ENCODE results near the gene AFF1. TPM values are rescaled to one million over a fixed set of nuclear protein-coding genes. Genes with fewer than 3 reads are reported as not detected.

The AFF1 gene
- total and polyA plus RNA-seq, 7 experiments from 2014 or later, result 20.8 to 88.6 (median 66.8) TPM

- intact Hi-C loops (cut with micrococcal nuclease), result no loop called here
- Histone ChIP-seq H3K36me3 (ENCODE audit: control insufficient read depth in 2 of 3, insufficient read depth in 3 of 3, low read length in 3 of 3) (peaks cover 0 to 58% (median 7%) of the 10 kb centered on the region in 3 experiments), H3K27ac (ENCODE audit: low read depth, low read length) (no peak overlapping the region), H3K4me1 (ENCODE audit: control insufficient read depth in 2 of 2, insufficient read depth in 2 of 2, low read length in 2 of 2) (no peaks in the 10 kb centered on the region), H3K4me3 (ENCODE audit: low read length) (no peak overlapping the region), H3K27me3 (ENCODE audit: control insufficient read depth in 2 of 2, insufficient read depth in 2 of 2, low read length in 2 of 2) (no peaks in the 10 kb centered on the region), H3K9me3 (ENCODE audit: control insufficient read depth in 2 of 3, low read length in 3 of 3) (no peaks in the 10 kb centered on the region)
- H3K36me3 Mint-ChIP-seq, result peaks cover 0 to 59% (median 34%) of the 10 kb centered on the region in 5 donors
- H3K27me3 Mint-ChIP-seq, result no peaks in the 10 kb centered on the region
- H3K9me3 Mint-ChIP-seq, result no peaks in the 10 kb centered on the region
- H3K4me1 Mint-ChIP-seq, result peaks cover 5 to 39% (median 19%) of the 10 kb centered on the region in 7 donors
- H3K27ac Mint-ChIP-seq, result peak overlapping the region in 3 of 9 donors; percentile 23 to 36 (median 29)
- ChIA-PET CTCF (interaction anchor here (0.7 to 0.8 kb wide), 2 partner anchors 25 to 123 kb away, joined by 3 to 4 read pairs; no protein-coding TSS in a partner anchor), POLR2A (interaction anchor here (0.6 to 1.0 kb wide), 2 partner anchors 14 to 112 kb away, joined by 3 to 4 read pairs; no protein-coding TSS in a partner anchor)
- ATAC-seq (no peak), DNase-seq (no peak)
- H3K4me3 Mint-ChIP-seq, result no peak overlapping the region
These were observed 184.0 kb downstream of the AFF1 start for GRCh38 chr4:87118826-87119225.

GRCh38 chr4:87120010-87120409, 185.2 kb downstream of the AFF1 start:
- Mint-ChIP-seq H3K4me3 (no peak overlapping the region), H3K9me3 (no peaks in the 10 kb centered on the region), H3K36me3 (peaks cover 0 to 56% (median 30%) of the 10 kb centered on the region in 5 donors), H3K27me3 (no peaks in the 10 kb centered on the region), H3K27ac (peak overlapping the region in 3 of 9 donors; percentile 19 to 37 (median 23)), H3K4me1 (peaks cover 5 to 39% (median 19%) of the 10 kb centered on the region in 7 donors)
- Histone ChIP-seq H3K27ac (ENCODE audit: low read depth, low read length) (no peak overlapping the region), H3K27me3 (ENCODE audit: control insufficient read depth in 2 of 2, insufficient read depth in 2 of 2, low read length in 2 of 2) (no peaks in the 10 kb centered on the region), H3K4me1 (ENCODE audit: control insufficient read depth in 2 of 2, insufficient read depth in 2 of 2, low read length in 2 of 2) (no peaks in the 10 kb centered on the region), H3K36me3 (ENCODE audit: control insufficient read depth in 2 of 3, insufficient read depth in 3 of 3, low read length in 3 of 3) (peaks cover 0 to 55% (median 7%) of the 10 kb centered on the region in 3 experiments), H3K9me3 (ENCODE audit: control insufficient read depth in 2 of 3, low read length in 3 of 3) (no peaks in the 10 kb centered on the region), H3K4me3 (ENCODE audit: low read length) (no peak overlapping the region)
- no peak for ATAC-seq
- DNase-seq, result no peak
- POLR2A ChIA-PET, result no interaction called here
- intact Hi-C loops (cut with micrococcal nuclease), result no loop called here
- CTCF ChIA-PET, result no interaction called here

GRCh38 chr4:87120411-87121162, 185.8 kb downstream of the AFF1 start:
- no peaks in the 10 kb centered on the region for H3K27me3 ChIP-seq (ENCODE audit: control insufficient read depth in 2 of 2, insufficient read depth in 2 of 2, low read length in 2 of 2)
- H3K27ac Mint-ChIP-seq, result peak overlapping the region in 4 of 9 donors; percentile 9 to 41 (median 21)
- no peaks in the 10 kb centered on the region for H3K27me3 Mint-ChIP-seq
- intact Hi-C loops (cut with micrococcal nuclease), result no loop called here
- H3K9me3 ChIP-seq (ENCODE audit: control insufficient read depth in 2 of 3, low read length in 3 of 3), result no peaks in the 10 kb centered on the region
- no peaks in the 10 kb centered on the region for H3K4me1 ChIP-seq (ENCODE audit: control insufficient read depth in 2 of 2, insufficient read depth in 2 of 2, low read length in 2 of 2)
- DNase-seq (no peak), ATAC-seq (no peak)
- H3K36me3 ChIP-seq (ENCODE audit: control insufficient read depth in 2 of 3, insufficient read depth in 3 of 3, low read length in 3 of 3), result peaks cover 0 to 55% (median 8%) of the 10 kb centered on the region in 3 experiments
- H3K4me3 Mint-ChIP-seq, result no peak overlapping the region
- peaks cover 0 to 59% (median 34%) of the 10 kb centered on the region in 5 donors for H3K36me3 Mint-ChIP-seq
- H3K4me3 ChIP-seq (ENCODE audit: low read length), result no peak overlapping the region
- H3K4me1 Mint-ChIP-seq, result peaks cover 5 to 39% (median 19%) of the 10 kb centered on the region in 7 donors
- CTCF ChIA-PET, result no interaction called here
- H3K27ac ChIP-seq (ENCODE audit: low read depth, low read length), result no peak overlapping the region
- POLR2A ChIA-PET, result no interaction called here
- no peaks in the 10 kb centered on the region for H3K9me3 Mint-ChIP-seq

DNA sequence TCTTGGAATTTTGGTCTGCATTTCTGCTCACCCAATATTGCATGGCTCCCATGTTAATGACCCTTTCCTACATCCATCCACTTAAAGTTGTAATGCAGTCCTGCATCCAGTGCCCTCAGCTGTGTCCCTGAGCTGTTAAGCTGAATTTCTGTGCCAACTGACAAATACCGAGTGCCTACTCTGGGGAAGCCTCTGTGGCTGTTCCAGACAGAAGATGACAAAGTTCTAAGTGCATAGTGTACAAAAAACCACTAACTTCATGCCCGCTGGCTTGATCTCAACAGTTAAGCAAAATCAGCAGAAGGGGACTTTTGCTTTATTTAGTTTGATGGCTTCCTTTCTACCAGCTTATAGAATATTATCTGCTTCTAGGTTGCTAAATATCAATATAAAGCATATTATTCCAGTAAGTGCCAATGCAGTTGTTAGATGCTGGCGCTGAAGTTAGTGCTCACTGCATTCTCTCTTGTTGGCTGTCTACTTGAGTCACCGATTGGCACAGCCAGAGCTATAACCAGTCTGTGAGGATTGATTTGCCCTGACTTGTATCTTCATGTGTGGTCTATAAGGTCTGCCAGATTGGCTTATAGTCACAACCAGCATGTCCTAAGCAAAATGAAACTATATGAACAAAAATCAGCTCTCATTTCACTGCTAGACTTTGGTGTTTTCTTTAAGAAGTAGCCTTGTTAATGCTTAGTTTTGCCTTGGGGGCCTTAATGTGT, 186.7 kb downstream of the AFF1 start:
- H3K27ac ChIP-seq (ENCODE audit: low read depth, low read length), result no peak overlapping the region
- no peaks in the 10 kb centered on the region for H3K9me3 ChIP-seq (ENCODE audit: control insufficient read depth in 2 of 3, low read length in 3 of 3)
- no peak for ATAC-seq
- Mint-ChIP-seq H3K4me1 (peaks cover 5 to 39% (median 19%) of the 10 kb centered on the region in 7 donors), H3K36me3 (peaks cover 5 to 59% (median 38%) of the 10 kb centered on the region in 5 donors), H3K4me3 (no peak overlapping the region), H3K27ac (peak overlapping the region in 4 of 9 donors; percentile 9 to 63 (median 27)), H3K9me3 (no peaks in the 10 kb centered on the region), H3K27me3 (no peaks in the 10 kb centered on the region)
- ChIA-PET POLR2A (no interaction called here), CTCF (no interaction called here)
- H3K36me3 ChIP-seq (ENCODE audit: control insufficient read depth in 2 of 3, insufficient read depth in 3 of 3, low read length in 3 of 3), result peaks cover 0 to 55% (median 15%) of the 10 kb centered on the region in 3 experiments
- DNase-seq, result no peak
- no peaks in the 10 kb centered on the region for H3K27me3 ChIP-seq (ENCODE audit: control insufficient read depth in 2 of 2, insufficient read depth in 2 of 2, low read length in 2 of 2)
- intact Hi-C loops (cut with micrococcal nuclease), result no loop called here
- no peaks in the 10 kb centered on the region for H3K4me1 ChIP-seq (ENCODE audit: control insufficient read depth in 2 of 2, insufficient read depth in 2 of 2, low read length in 2 of 2)
- no peak overlapping the region for H3K4me3 ChIP-seq (ENCODE audit: low read length)

DNA sequence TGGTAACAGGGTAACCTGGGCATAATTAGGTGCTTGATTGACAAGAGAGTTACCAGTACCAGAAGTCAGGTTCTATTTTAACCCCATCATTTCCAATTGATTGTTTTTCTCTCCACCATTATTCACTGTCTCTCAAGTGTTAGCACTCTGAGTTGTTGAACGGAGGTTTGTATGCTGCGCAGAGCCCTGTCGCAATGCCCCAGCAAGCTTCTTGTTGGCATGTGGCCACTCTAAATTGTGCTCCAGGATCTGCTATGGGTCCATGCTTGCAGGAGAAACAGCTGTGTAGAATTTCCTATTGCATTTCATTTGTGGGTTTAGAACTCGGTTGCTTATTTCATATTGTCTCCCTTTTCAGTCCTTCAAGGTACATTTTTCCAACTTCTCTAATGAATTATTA, 187.4 kb downstream of the AFF1 start:
- no peak overlapping the region for H3K4me3 Mint-ChIP-seq
- Histone ChIP-seq H3K27ac (ENCODE audit: low read depth, low read length) (no peak overlapping the region), H3K4me3 (ENCODE audit: low read length) (no peak overlapping the region), H3K27me3 (ENCODE audit: control insufficient read depth in 2 of 2, insufficient read depth in 2 of 2, low read length in 2 of 2) (no peaks in the 10 kb centered on the region), H3K36me3 (ENCODE audit: control insufficient read depth in 2 of 3, insufficient read depth in 3 of 3, low read length in 3 of 3) (peaks cover 0 to 55% (median 11%) of the 10 kb centered on the region in 3 experiments), H3K4me1 (ENCODE audit: control insufficient read depth in 2 of 2, insufficient read depth in 2 of 2, low read length in 2 of 2) (no peaks in the 10 kb centered on the region), H3K9me3 (ENCODE audit: control insufficient read depth in 2 of 3, low read length in 3 of 3) (no peaks in the 10 kb centered on the region)
- ChIA-PET POLR2A (no interaction called here), CTCF (no interaction called here)
- no peak for ATAC-seq
- H3K9me3 Mint-ChIP-seq, result no peaks in the 10 kb centered on the region
- DNase-seq, result no peak
- no peaks in the 10 kb centered on the region for H3K27me3 Mint-ChIP-seq
- H3K27ac Mint-ChIP-seq, result peak overlapping the region in 4 of 9 donors; percentile 21 to 41 (median 27)
- intact Hi-C loops (cut with micrococcal nuclease), result no loop called here
- H3K4me1 Mint-ChIP-seq, result peaks cover 5 to 39% (median 19%) of the 10 kb centered on the region in 7 donors
- peaks cover 8 to 58% (median 38%) of the 10 kb centered on the region in 5 donors for H3K36me3 Mint-ChIP-seq

DNA sequence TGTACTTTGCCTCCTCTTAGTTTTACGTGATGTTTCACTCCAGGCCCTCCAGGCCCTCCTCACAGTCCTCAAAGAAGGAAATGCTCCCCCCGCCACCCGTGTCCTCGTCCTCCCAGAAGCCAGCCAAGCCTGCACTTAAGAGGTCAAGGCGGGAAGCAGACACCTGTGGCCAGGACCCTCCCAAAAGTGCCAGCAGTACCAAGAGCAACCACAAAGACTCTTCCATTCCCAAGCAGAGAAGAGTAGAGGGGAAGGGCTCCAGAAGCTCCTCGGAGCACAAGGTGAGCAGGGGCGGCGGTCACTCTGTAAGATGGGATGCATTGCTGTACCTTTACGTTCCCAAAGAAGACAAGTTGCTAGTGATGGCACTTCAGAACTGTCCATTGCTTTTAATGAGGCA, 191.2 kb downstream of the AFF1 start:
- H3K4me3 Mint-ChIP-seq, result no peak overlapping the region
- ChIA-PET CTCF (interaction anchor here (0.6 kb wide), 1 partner anchor 187 kb away, joined by 3 read pairs; no protein-coding TSS in a partner anchor), POLR2A (no interaction called here)
- Histone ChIP-seq H3K27ac (ENCODE audit: low read depth, low read length) (no peak overlapping the region), H3K9me3 (ENCODE audit: control insufficient read depth in 2 of 3, low read length in 3 of 3) (no peaks in the 10 kb centered on the region), H3K4me1 (ENCODE audit: control insufficient read depth in 2 of 2, insufficient read depth in 2 of 2, low read length in 2 of 2) (no peaks in the 10 kb centered on the region), H3K27me3 (ENCODE audit: control insufficient read depth in 2 of 2, insufficient read depth in 2 of 2, low read length in 2 of 2) (no peaks in the 10 kb centered on the region), H3K36me3 (ENCODE audit: control insufficient read depth in 2 of 3, insufficient read depth in 3 of 3, low read length in 3 of 3) (peaks cover under 1 to 55% (median 17%) of the 10 kb centered on the region in 3 experiments), H3K4me3 (ENCODE audit: low read length) (no peak overlapping the region)
- ATAC-seq, result no peak
- H3K27me3 Mint-ChIP-seq, result no peaks in the 10 kb centered on the region
- H3K9me3 Mint-ChIP-seq, result no peaks in the 10 kb centered on the region
- H3K36me3 Mint-ChIP-seq, result peaks cover 16 to 48% (median 35%) of the 10 kb centered on the region in 5 donors
- peak overlapping the region in 1 of 9 donors; percentile 7 for H3K27ac Mint-ChIP-seq
- intact Hi-C loops (cut with micrococcal nuclease), result no loop called here
- peaks cover 2 to 19% (median 10%) of the 10 kb centered on the region in 7 donors for H3K4me1 Mint-ChIP-seq
- no peak for DNase-seq

All from naive thymus-derived CD4-positive, alpha-beta T cell (primary cell).